HEK293T (cell line): ENCODE data around the gene RSPH6A.

Source experiments
- ELF4 ChIP-seq: fragments of 450-650 bp; IDR thresholded peaks from 2 replicates; pipeline ENCODE4 v1.6.1; 2017; ENCODE audit warnings: antibody characterized with exemption
- FOXA1 ChIP-seq: fragments of 450-650 bp; IDR thresholded peaks from 2 replicates; pipeline ENCODE4 v1.6.1; 2016; ENCODE audit warnings: mild to moderate bottlenecking
- FOXM1 ChIP-seq: fragments of 450-650 bp; IDR thresholded peaks from 2 replicates; pipeline ENCODE4 v1.6.1; 2017; ENCODE audit warnings: mild to moderate bottlenecking, borderline replicate concordance
- HDGF ChIP-seq: fragments of 450-650 bp; IDR thresholded peaks from 2 replicates; pipeline ENCODE4 v1.6.1; 2017; ENCODE audit warnings: antibody characterized with exemption, borderline replicate concordance
- PKNOX1 ChIP-seq: fragments of 450-650 bp; IDR thresholded peaks from 2 replicates; pipeline ENCODE4 v1.6.1; 2016
- SP1 ChIP-seq: fragments of 450-650 bp; IDR thresholded peaks from 2 replicates; pipeline ENCODE4 v1.6.1; 2017

- TF ChIP-seq PKNOX1 (no peak), ELF4 (no peak), SP1 (no peak), HDGF (no peak), FOXM1 (no peak), FOXA1 (no peak)
These were observed 31.0 kb downstream of the RSPH6A start for GRCh38 chr19:45784096-45784495.
